Activated CD4-positive, alpha-beta T cell treated with anti-CD3 and anti-CD28 coated beads, Interleukin-2, Interleukin-4, amounts not matched to agents 100 ng/mL and 50 ng/mL, durations not matched to agents 16 hours and 8 hours (primary cell): ENCODE results near the gene ZNF550.
"Not testable (repeated sequence)": the region's sequence is repeated elsewhere in the genome, so short reads cannot be mapped to it uniquely, and the experiment has no call there.

Experiments
- DNase-seq: peaks from one replicate; pipeline ENCODE4 v3.0.0-alpha.2; 2020; ENCODE audit warnings: low spot score

ZNF550 gene

GRCh38 chr19:57527136-57527881 is 32.4 kb downstream of the ZNF550 start, which contains the start of gene ZNF549:
Gene ZNF549 (plus strand): TSS chr19:57527356. CDS start chr19:57527574, 218 bp downstream.
- DNase-seq, result peak; percentile 89

- not testable (repeated sequence) for DNase-seq
Observed at GRCh38 chr19:57518021-57518420, 41.6 kb downstream of the ZNF550 start.

- DNase-seq, result no peak
Observed at GRCh38 chr19:57515255-57515654, 44.4 kb downstream of the ZNF550 start.

- DNase-seq, result no peak
Observed at GRCh38 chr19:57512845-57513244, 46.8 kb downstream of the ZNF550 start.

GRCh38 chr19:57511484-57511883 is 48.2 kb downstream of the ZNF550 start:
- DNase-seq, result no peak

GRCh38 chr19:57506163-57506562 is 53.5 kb downstream of the ZNF550 start:
- DNase-seq, result no peak

- not testable (repeated sequence) for DNase-seq
Observed at GRCh38 chr19:57500400-57500799, 59.3 kb downstream of the ZNF550 start.

GRCh38 chr19:57499680-57500395 is 59.8 kb downstream of the ZNF550 start, which contains the start of gene ZNF773:
Gene ZNF773 (plus strand): TSS chr19:57499938. CDS start chr19:57500081, 143 bp downstream.
- DNase-seq, result peak; percentile 96

- DNase-seq, result not testable (repeated sequence)
Observed at GRCh38 chr19:57499332-57499679, 60.4 kb downstream of the ZNF550 start.

GRCh38 chr19:57488299-57488644 is 71.4 kb downstream of the ZNF550 start:
- DNase-seq, result not testable (repeated sequence)

GRCh38 chr19:57487477-57488298 is 72.0 kb downstream of the ZNF550 start, which contains the start of gene ZNF419:
Gene ZNF419 (plus strand): TSS chr19:57487750. CDS start chr19:57487951, 201 bp downstream.
- DNase-seq, result peak; percentile 94
